HK-2 (cell line): ENCODE results near the gene ACBD6.

Experiments used
- DNase-seq: peaks from one replicate; pipeline ENCODE4 v3.0.0-alpha.2; 2018; ENCODE audit not compliant: unreplicated experiment

The ACBD6 gene

DNA sequence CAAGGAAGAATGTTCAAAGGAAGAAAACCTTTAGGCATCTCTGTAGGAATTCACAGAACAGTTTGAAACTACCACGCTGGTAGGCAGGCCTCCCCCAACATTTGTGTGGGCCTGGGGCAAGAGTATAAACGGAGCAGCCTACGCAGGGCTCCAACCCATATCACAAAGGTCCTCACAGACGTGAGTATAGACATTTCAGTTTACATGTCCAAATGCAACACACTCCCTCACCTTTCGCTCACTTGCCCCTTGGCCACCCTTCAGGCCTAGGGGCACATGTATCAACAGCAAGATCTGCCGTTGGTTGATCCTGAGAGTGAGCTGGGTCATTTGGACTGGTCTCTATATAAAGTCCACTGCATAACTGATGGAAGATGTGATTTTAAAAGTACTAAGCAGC lies 133.3 kb downstream of the ACBD6 start:
- DNase-seq: no peak

DNA sequence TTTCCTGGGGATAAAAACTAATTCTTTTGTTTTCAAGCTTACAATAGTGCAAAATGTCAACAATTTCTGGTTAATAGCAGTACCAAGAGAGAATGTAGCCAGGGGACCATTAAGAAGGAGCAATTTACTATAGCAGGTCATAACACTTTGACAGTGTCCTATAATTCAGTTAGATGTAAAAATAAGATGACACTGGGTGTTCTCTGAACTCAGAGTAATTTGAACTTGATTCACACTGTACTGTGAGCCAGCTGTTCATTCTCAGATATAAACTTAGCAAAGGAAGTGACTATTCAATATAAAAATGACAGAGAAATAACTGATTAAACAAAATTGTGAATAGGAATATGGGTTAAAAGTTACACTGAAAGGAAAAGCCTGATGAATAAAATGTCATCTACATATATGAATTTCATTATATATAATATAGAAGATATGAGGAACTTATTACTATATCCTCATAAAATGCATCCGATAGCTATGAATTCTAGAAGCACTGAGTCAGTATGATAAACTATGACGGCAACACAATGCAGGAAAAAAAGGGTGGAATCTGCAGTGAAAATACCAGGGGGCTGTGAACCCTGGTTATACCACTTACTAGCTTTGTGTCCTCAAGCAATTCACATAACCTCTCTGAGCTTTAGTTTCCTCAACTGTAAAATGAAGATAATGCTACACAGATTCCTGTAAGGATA lies 135.9 kb downstream of the ACBD6 start:
- DNase-seq: no peak

GRCh38 chr1:180365039-180365438 lies 137.3 kb downstream of the ACBD6 start:
- no peak for DNase-seq

- no peak for DNase-seq
Measured at GRCh38 chr1:180363246-180363995, 139.0 kb downstream of the ACBD6 start.

GRCh38 chr1:180360333-180361075 lies 141.9 kb downstream of the ACBD6 start:
- no peak for DNase-seq

DNA sequence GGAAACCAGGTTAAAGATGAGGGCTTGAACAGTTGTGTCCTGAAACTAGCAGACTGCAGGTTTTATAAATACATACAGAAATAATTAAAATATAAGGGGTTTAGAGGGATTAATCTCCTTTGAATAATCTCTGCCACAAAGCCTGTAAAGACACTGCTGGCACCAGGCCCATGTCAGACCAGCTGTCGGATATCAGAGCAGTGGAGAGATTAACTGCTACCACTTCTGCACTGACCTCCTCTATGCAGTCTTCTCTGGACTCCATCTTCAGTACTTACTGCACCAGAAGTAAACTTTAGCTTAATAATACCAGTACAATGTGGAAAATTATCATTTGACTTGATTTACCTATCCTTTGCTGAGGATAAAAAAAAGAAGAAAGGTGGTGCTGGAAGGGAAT lies 143.7 kb downstream of the ACBD6 start:
- no peak for DNase-seq

- no peak for DNase-seq
Measured at GRCh38 chr1:180353945-180354344, 148.4 kb downstream of the ACBD6 start.

DNA sequence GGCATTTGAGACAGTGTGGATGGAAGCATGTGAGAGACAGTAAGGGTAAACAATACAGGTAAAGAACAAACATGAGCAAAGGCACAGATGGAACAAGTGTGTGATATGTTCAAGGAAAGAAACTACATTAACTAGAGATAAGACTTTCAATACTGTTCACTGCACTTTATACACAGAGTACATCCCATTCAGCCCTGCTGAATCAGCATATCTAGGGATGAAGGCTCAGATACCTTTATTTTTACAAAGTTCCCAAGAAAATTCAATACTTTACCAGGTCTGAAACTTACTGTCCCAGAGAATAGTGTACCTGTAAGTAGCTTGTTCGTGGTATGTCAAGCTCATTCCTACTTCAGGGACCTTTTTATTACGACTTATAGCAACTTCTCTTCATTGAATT lies 149.8 kb downstream of the ACBD6 start:
- no peak for DNase-seq

DNA sequence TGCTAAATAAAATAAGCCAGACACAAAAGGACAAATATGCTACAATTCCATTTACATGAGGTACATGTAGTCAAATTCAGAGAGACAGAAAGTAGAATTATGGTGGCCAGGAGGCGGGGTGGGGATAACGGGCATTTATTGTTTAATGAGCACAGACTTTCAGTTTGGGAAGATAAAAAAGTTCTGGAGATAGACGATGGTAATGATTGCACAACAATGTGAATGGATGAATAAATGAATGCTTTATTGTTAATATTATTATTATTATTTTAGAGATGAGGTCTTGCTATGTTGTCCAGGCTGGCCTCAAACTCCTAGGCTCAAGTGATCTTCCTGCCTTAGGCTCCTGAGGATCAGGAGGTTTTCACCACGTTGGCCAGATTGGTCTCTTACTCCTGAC lies 150.4 kb downstream of the ACBD6 start:
- DNase-seq: no peak

- DNase-seq: no peak
Measured at GRCh38 chr1:180345148-180345547, 157.2 kb downstream of the ACBD6 start.

GRCh38 chr1:180343921-180344769 lies 158.2 kb downstream of the ACBD6 start:
- no peak for DNase-seq

DNA sequence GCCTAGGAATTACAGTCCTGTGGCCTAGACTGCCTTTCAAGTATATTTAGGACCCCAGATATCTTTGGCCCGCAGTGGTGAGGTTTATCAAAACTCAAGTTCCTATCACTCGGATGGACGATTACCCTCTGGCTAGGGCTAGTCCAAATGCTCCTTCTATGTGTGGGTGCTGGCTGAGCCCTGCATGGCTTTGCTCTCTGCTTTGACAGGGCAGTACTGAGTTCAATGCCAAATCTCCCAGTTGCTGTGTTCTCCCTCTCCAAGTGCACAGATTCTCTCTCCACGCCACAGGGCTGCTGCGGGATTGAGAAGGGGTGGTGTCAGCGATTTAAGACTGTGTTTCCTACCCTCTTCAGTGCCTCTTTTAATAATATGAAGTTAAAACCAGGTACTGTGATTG lies 175.3 kb downstream of the ACBD6 start:
- no peak for DNase-seq

- no peak for DNase-seq
Measured at GRCh38 chr1:180312926-180313325, 189.5 kb downstream of the ACBD6 start.

DNA sequence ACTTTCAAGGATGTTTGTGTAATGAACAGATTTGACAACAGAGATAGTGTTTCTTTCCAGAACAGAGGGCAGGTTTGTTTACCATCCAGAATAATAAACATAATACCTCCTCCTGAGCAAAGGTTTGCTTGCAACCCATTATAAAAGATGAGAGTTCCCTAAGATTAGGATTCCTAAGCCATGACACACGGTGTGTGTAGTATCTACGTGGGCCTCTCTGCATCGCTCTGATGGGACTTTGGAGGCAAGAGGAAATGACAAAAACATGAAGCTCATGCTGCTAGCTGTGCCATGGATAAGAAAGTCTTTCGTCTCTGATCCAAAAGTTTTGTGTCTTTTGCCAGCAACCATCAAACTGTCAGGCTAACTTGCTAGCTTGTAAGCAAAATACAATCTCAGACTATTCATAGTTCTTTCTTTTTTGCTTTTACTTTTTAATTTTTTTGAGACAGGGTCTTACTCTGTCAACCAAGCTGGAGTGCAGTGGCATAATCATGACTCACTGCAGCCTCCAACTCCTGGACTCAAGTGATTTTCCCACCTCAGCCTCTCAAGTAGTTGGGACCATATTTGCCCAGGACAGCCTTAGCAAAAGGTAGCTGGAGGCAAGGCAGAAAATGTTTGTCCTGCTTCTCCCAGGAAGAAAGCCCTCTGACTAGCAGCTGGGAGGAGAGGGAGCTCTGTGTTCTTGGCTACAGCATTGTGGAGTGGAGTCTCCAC lies 191.2 kb downstream of the ACBD6 start:
- DNase-seq: no peak

GRCh38 chr1:180310095-180310494 lies 192.3 kb downstream of the ACBD6 start:
- DNase-seq: peak; percentile 12

DNA sequence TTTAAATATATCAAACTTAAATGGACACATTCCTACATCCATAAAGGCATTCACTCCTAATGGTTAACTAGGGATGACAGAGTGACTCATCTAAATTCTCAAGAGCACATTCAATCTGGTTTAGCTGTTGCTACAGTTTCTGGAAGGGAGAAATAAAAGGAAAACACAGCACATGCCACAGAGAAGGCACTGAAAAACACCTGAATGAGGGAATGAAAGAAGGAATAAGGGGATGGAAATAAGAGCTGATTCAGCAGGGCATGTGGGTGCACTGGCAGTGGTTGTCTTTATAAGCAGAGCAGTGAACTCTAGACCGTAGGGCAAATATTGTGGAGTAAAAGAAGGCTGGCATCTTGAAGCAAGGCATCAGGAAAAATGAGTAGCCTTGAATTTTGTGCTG lies 193.0 kb downstream of the ACBD6 start:
- peak; percentile 11 for DNase-seq

DNA sequence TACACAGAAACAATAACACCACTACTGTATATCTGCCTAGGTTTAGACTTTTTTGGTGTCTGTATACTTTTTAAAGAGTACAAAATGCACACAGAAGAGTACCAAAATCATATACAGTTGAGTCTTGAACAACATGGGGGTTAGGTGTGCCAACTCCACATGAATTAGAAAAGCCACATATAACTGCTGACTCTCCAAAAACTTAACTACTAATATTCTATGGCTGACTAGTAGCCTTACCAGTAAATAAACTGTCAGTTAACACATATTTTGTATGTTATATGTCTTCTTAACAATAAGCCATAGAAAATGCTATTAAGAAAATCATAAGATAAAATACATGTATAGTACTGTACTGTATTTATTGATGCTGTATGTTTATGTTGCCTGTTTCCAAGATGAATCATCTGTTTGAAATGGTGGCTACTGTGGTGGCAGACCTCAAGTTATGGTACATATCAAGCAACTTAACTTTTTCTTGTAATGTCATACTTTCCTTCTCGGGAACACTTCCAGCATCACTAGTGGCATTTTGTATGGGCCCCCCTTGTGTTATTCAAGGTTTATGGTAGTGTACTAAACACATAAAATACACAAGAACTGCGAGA lies 201.1 kb downstream of the ACBD6 start:
- DNase-seq: no peak

DNA sequence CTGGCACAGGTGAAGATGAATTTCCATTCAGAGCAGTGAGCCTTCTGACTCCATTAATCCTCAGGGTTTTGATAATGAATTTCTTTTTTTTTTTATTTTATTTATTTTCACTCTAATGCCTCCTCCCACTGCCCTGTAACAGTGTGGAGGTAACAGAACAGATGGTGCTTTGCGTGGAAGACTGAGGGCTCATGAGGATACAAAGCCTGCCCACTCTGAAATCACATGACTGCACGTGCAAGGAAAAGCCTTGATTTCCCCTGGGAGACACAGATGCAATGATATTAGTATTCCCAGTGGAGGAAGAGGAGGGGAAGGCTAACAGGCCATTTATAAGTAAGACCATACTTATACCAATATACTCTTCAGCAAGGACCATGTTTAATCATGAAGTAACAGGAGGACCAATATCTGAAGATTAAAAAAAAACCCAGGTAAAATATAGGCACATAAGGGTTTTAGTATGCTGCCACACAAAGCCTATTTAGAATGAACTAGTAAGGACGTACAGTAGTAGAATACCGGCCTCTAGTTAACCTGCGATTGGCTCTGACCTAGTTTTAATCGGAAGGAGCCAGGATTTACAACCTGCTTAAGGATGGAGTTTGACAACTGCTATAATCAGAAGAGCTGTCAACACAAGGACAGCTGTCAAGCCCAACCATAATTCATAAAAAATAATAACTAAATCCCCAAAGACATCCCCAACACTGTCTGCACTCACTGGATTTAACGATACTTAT lies 202.7 kb downstream of the ACBD6 start:
- DNase-seq: no peak

DNA sequence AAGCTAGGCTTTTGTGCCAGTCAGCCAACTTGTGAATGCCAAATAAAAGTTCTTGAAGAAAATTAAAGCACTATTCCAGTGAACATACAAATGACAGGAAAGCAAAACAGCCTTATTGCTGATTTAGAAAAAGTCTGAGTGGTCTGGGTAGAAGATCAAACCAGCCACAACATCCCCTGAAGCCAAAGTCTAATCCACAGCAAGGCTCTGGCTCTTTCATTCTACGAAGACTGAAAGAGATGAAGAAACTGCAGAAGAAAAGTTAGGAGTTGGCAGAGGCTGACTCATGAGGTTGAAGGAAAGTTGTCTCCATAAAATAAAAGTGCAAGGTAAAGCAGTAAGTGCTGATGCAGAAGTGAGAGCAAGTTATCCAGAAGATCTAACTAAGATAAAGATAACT lies 206.4 kb downstream of the ACBD6 start:
- DNase-seq: no peak

DNA sequence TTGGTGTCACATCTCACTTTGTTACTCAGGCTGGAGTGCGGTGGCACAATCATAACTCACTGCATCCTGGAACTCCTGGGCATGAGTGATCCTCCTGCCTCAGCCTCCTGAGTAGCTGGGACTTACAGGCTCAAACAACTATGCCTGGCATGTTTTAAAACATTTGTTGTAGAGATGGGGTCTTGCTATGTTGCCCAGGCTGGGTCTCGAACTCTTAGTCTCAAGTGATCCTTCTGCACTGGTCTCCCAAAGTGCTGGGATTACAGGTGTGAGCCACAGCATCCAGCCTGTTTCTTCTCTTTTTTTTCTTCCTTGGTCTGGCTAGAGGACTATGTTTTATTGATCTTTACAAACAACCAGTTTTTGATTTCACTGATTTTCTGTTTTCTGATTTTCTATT lies 207.7 kb downstream of the ACBD6 start:
- DNase-seq: no peak
